Gastroesophageal sphincter (tissue), 3 donors: Measurements from ENCODE around the gene ZMYND11.

ENCODE experiments used
- CTCF ChIP-seq, 4 experiments: fragments of 200-600 bp in 2 of 4; fragments of 450-650 bp in 2 of 4; sonication (generic) in 1 of 4; IDR thresholded peaks; one replicate each; pipeline ENCODE4 v1.5.1; 2017 to 2019; ENCODE audit warnings: antibody characterized with exemption in 4 of 4, mild to moderate bottlenecking in 2 of 4, moderate library complexity in 2 of 4
- POLR2AphosphoS5 ChIP-seq: sonication (generic); formaldehyde crosslinking; IDR thresholded peaks from one replicate; pipeline ENCODE4 v1.6.1; 2017; ENCODE audit warnings: antibody characterized with exemption

- TF ChIP-seq POLR2AphosphoS5: no peak
- no peak for TF ChIP-seq CTCF (IDR thresholded peaks at IDR 0.05)
These were observed 49.2 kb upstream of the ZMYND11 start for GRCh38 chr10:86031-86430.
